Endothelial cell of umbilical vein (primary cell): ENCODE data around the gene CD300LF. TPM values are rescaled to one million over a fixed set of nuclear protein-coding genes. Genes with fewer than 3 reads are reported as not detected.

Source experiments
- BruUV-seq: library from RNA; stranded (reverse); fragments of 400-500 nt; replicated peaks from 2 replicates; lab custom pipeline; 2021; lab: Mats Ljungman, UMichigan
- CTCF ChIA-PET: fragments of 300-600, 350-600 bp; sonication (Branson Sonifier 250); formaldehyde crosslinking; loops from one replicate; lab custom pipeline; 2021; ENCODE audit warnings: antibody characterized with exemption, inconsistent platforms; lab: Charles Lee
- POLR2A ChIA-PET: fragments of 300-600, 350-600 bp; sonication (Branson Sonifier 250); formaldehyde crosslinking; loops from one replicate; lab custom pipeline; 2021; ENCODE audit warnings: antibody characterized with exemption, inconsistent platforms; lab: Charles Lee
- DNase-seq: peaks from one replicate; pipeline ENCODE4 v3.0.0-alpha.2; 2011; ENCODE audit warnings: low read depth, low spot score
- FAIRE-seq: peaks from 2 replicates; lab custom pipeline; 2011; peaks lifted over from hg19 to GRCh38; lab: Jason Lieb, UNC
- H2AFZ ChIP-seq: 2 replicates; pipeline ENCODE4 v1.6.0; 2012; ENCODE audit warnings: low read depth, low read length, control low read depth, inconsistent platforms
- H3K27ac ChIP-seq: 2 replicates; pipeline ENCODE4 v1.5.1; 2011; ENCODE audit warnings: low read depth, mild to moderate bottlenecking, control low read depth, low read length, moderate library complexity; ENCODE audit not compliant: insufficient read depth
- H3K27me3 ChIP-seq, 2 experiments: 2 replicates each; pipeline versions ENCODE4 v1.6.0 to v1.6.1; 2011; ENCODE audit warnings: low read length in 2 of 2, mixed read lengths in 1 of 2; ENCODE audit not compliant: control insufficient read depth in 2 of 2, insufficient read depth in 2 of 2
- H3K36me3 ChIP-seq, 2 experiments: 2 replicates in 1 of 2; 3 replicates in 1 of 2; pipeline ENCODE4 v1.5.1; 2011; ENCODE audit warnings: low read length in 2 of 2, mild to moderate bottlenecking in 1 of 2, moderate library complexity in 1 of 2; ENCODE audit not compliant: control insufficient read depth in 2 of 2, insufficient read depth in 2 of 2; ENCODE audit errors: extremely low read depth in 1 of 2
- H3K4me1 ChIP-seq: 3 replicates; pipeline ENCODE4 v1.5.1; 2011; ENCODE audit warnings: mild to moderate bottlenecking, low read length; ENCODE audit not compliant: control insufficient read depth, insufficient read depth; ENCODE audit errors: extremely low read depth
- H3K4me2 ChIP-seq: 2 replicates; pipeline ENCODE4 v1.6.1; 2011; ENCODE audit warnings: low read length, control low read depth, mixed read lengths; ENCODE audit not compliant: insufficient read depth
- H3K4me3 ChIP-seq, 3 experiments: fragments of 200-600 bp in 1 of 3; sonication (generic), shearing (Covaris generic) in 1 of 3; replicated peaks in 1 of 3; 2 replicates each; pipeline ENCODE4 v1.5.1; 2011 to 2016; ENCODE audit warnings: control low read depth in 3 of 3, low read length in 3 of 3, mild to moderate bottlenecking in 2 of 3, inconsistent platforms in 1 of 3, low read depth in 1 of 3, moderate library complexity in 1 of 3; ENCODE audit not compliant: insufficient read depth in 1 of 3
- H3K79me2 ChIP-seq: 2 replicates; pipeline ENCODE4 v1.6.0; 2012; ENCODE audit warnings: low read length, inconsistent platforms; ENCODE audit not compliant: control insufficient read depth, insufficient read depth
- H3K9ac ChIP-seq: replicated peaks from 2 replicates; pipeline ENCODE3; 2011; ENCODE audit warnings: low read length, control low read depth; ENCODE audit not compliant: insufficient read depth; ENCODE audit errors: extremely low read depth
- H3K9me1 ChIP-seq: replicated peaks from 3 replicates; pipeline ENCODE4 v1.6.0; 2011; ENCODE audit warnings: mild to moderate bottlenecking, low read length; ENCODE audit not compliant: control insufficient read depth, insufficient read depth; ENCODE audit errors: extremely low read depth
- H3K9me3 ChIP-seq: replicated peaks from 2 replicates; pipeline ENCODE4 v1.5.1; 2012; ENCODE audit warnings: low read length, inconsistent platforms; ENCODE audit not compliant: control insufficient read depth, insufficient read depth
- H4K20me1 ChIP-seq: replicated peaks from 2 replicates; pipeline ENCODE3; 2011; ENCODE audit warnings: mild to moderate bottlenecking, low read length; ENCODE audit not compliant: control insufficient read depth, insufficient read depth; ENCODE audit errors: extremely low read depth
- GATA2 ChIP-seq: IDR thresholded peaks from 2 replicates; pipeline ENCODE4 v1.7.0; 2011; ENCODE audit warnings: low read depth, mild to moderate bottlenecking, moderate library complexity, mixed read lengths, low read length; ENCODE audit not compliant: insufficient read length, insufficient read depth
- MAX ChIP-seq: IDR thresholded peaks from 2 replicates; pipeline ENCODE4 v1.6.1; 2011; ENCODE audit not compliant: insufficient read depth, insufficient read length
- MYC ChIP-seq: IDR thresholded peaks from one replicate; pipeline ENCODE4 v1.6.1; 2011; ENCODE audit warnings: mild to moderate bottlenecking, low read depth, low read length
- POLR2A ChIP-seq: IDR thresholded peaks from 2 replicates; pipeline ENCODE4 v1.6.1; 2012; ENCODE audit warnings: low read depth, mild to moderate bottlenecking, control low read depth, low read length
- POLR2AphosphoS5 ChIP-seq: IDR thresholded peaks from 2 replicates; pipeline ENCODE4 v1.6.1; 2012; ENCODE audit warnings: low read depth, mild to moderate bottlenecking, control low read depth, low read length, moderate library complexity; ENCODE audit not compliant: insufficient read depth
- dilution Hi-C: fragments of 300-500 bp; cut with MboI; formaldehyde crosslinking; loops from one replicate; pipeline ENCODE4 v1.15.0; 2019; ENCODE audit warnings: low sequenced_read_pairs; ENCODE audit not compliant: extremely low pct_ligation_motif_present
- intact Hi-C: fragments of 100-400 bp; cut with micrococcal nuclease; formaldehyde crosslinking; loops from one replicate; pipeline ENCODE4 v1.10.0; 2022
- polyA plus RNA-seq, 4 experiments: library from polyadenylated mRNA; depleted of rRNA in 3 of 4; stranded (reverse) in 3 of 4; unstranded in 1 of 4; fragments of >200 nt; gene quantifications; 2 replicates each; pipeline versions ENCODE4 v1.2.1 to v1.2.3, GENCODE V29; 2011 to 2012; ENCODE audit warnings: missing spikeins in 1 of 4
- total RNA-seq: library from RNA; stranded (reverse); gene quantifications from 2 replicates; pipeline ENCODE4 v1.2.3, GENCODE V29; 2021
- TF ChIP-seq, protein P1 (sequence below), 2 donors: IDR thresholded peaks; 1 replicate in 1 of 2; 2 replicates in 1 of 2; pipeline ENCODE4 v1.5.1; 2011; ENCODE audit warnings: low read length in 2 of 2, mild to moderate bottlenecking in 2 of 2, moderate library complexity in 2 of 2, control low read depth in 1 of 2, inconsistent platforms in 1 of 2, low read depth in 1 of 2; ENCODE audit not compliant: insufficient read depth in 1 of 2; ENCODE audit errors: extremely low read depth in 1 of 2

Gene CD300LF
- total and polyA plus RNA-seq, 2 donors (not counting 3 experiments of a cell fraction or from before 2014, with no cell fraction given), result not detected

GRCh38 chr17:74671031-74671771 lies 41.5 kb downstream of the CD300LF start:
- FAIRE-seq (peak; percentile 72), DNase-seq (peak; percentile 72)
- BruUV-seq, result no TSS peak
- Histone ChIP-seq H4K20me1 (no peaks in the 10 kb centered on the region), H3K4me1 (no peaks in the 10 kb centered on the region), H3K4me3 (no peak overlapping the region), H3K27ac (no peak overlapping the region), H2AFZ (no peak overlapping the region), H3K36me3 (no peaks in the 10 kb centered on the region), H3K9me3 (no peaks in the 10 kb centered on the region), H3K27me3 (no peaks in the 10 kb centered on the region), H3K9ac (no peak overlapping the region), H3K9me1 (no peaks in the 10 kb centered on the region), H3K79me2 (no peaks in the 10 kb centered on the region), H3K4me2 (no peak overlapping the region)
- intact Hi-C loops, result no loop called here
- peak; percentile 78 for TF ChIP-seq MAX
- TF ChIP-seq MYC, result no peak
- dilution Hi-C loops, result no loop called here
- ChIA-PET POLR2A (no interaction called here), CTCF (interaction anchor here (0.5 to 1.7 kb wide), 3 partner anchors 13 to 147 kb away, joined by 3 to 6 read pairs (median 3); no protein-coding TSS in a partner anchor)

DNA sequence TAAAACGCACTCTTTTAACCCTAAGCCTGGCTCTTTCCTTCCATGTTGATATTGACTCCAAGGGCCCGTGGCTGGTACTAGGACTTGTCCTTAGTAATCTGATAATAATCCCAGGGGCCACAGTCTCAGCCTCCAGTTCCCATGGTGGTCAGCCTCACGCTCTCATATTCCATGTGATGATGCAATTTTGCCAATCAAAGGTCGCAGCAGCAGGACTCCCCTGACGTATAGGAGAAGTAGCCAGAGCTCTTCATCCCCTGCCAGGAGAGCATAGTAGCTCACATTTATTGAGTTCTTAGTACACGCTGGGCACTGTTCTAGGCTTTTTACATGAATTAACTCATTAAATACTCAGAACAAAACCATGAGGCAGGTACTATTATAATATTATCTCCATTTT lies 42.4 kb downstream of the CD300LF start:
- POLR2A ChIA-PET, result no interaction called here
- dilution Hi-C loops (no loop called here), intact Hi-C loops (no loop called here)
- H3K79me2 ChIP-seq, result no peaks in the 10 kb centered on the region
- no peak overlapping the region for H3K9ac ChIP-seq
- H3K9me1 ChIP-seq, result no peaks in the 10 kb centered on the region
- no peaks in the 10 kb centered on the region for H3K36me3 ChIP-seq
- H3K27me3 ChIP-seq, result no peaks in the 10 kb centered on the region
- no peaks in the 10 kb centered on the region for H4K20me1 ChIP-seq
- H2AFZ ChIP-seq, result no peak overlapping the region
- CTCF ChIA-PET, result interaction anchor here (1.7 to 2.9 kb wide), 2 partner anchors 13 kb away, joined by 6 to 13 read pairs; no protein-coding TSS in a partner anchor
- no peak overlapping the region for H3K27ac ChIP-seq
- FAIRE-seq, result no peak
- no peak for TF ChIP-seq GATA2
- TF ChIP-seq POLR2AphosphoS5, result no peak
- TF ChIP-seq, protein P1, sequence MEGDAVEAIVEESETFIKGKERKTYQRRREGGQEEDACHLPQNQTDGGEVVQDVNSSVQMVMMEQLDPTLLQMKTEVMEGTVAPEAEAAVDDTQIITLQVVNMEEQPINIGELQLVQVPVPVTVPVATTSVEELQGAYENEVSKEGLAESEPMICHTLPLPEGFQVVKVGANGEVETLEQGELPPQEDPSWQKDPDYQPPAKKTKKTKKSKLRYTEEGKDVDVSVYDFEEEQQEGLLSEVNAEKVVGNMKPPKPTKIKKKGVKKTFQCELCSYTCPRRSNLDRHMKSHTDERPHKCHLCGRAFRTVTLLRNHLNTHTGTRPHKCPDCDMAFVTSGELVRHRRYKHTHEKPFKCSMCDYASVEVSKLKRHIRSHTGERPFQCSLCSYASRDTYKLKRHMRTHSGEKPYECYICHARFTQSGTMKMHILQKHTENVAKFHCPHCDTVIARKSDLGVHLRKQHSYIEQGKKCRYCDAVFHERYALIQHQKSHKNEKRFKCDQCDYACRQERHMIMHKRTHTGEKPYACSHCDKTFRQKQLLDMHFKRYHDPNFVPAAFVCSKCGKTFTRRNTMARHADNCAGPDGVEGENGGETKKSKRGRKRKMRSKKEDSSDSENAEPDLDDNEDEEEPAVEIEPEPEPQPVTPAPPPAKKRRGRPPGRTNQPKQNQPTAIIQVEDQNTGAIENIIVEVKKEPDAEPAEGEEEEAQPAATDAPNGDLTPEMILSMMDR (IDR thresholded peaks at IDR 0.05; ENCODE audit: extremely low read depth in 1 of 2, insufficient read depth in 1 of 2, low read depth in 1 of 2, low read length in 2 of 2), result no peak
- no peak for TF ChIP-seq POLR2A
- no peak for DNase-seq
- no peak overlapping the region for H3K4me3 ChIP-seq
- no peaks in the 10 kb centered on the region for H3K9me3 ChIP-seq
- BruUV-seq, result no TSS peak
- no peaks in the 10 kb centered on the region for H3K4me1 ChIP-seq
- H3K4me2 ChIP-seq, result no peak overlapping the region
